Neural cell (in vitro differentiated cells): Measurements from ENCODE around the gene ZNF202. TPM values are rescaled to one million over a fixed set of nuclear protein-coding genes. Genes with fewer than 3 reads are reported as not detected.

Experiments
- H2AFZ ChIP-seq: fragments of 200-600, 300-800 bp; sonication (generic), shearing (Covaris generic); 2 replicates; pipeline ENCODE4 v1.6.0; 2014; ENCODE audit warnings: low read depth, mild to moderate bottlenecking, antibody characterized with exemption, low read length, moderate library complexity
- H3F3A ChIP-seq: fragments of 200-600 bp; shearing (Covaris generic); 2 replicates; pipeline ENCODE4 v1.6.1; 2016; ENCODE audit warnings: mild to moderate bottlenecking, moderate library complexity, mixed read lengths, antibody characterized with exemption, low read length; ENCODE audit not compliant: insufficient read depth, poor library complexity, severe bottlenecking
- H3K27ac ChIP-seq: fragments of 200-600, 300-800 bp; sonication (generic), shearing (Covaris generic); 2 replicates; pipeline ENCODE4 v1.5.1; 2014; ENCODE audit warnings: mild to moderate bottlenecking, low read length, moderate library complexity
- H3K27me3 ChIP-seq: fragments of 300-800, 200-600 bp; sonication (generic), shearing (Covaris generic); 2 replicates; pipeline ENCODE4 v1.6.0; 2014; ENCODE audit warnings: mild to moderate bottlenecking, low read depth, low read length, moderate library complexity; ENCODE audit not compliant: insufficient read depth
- H3K36me3 ChIP-seq: fragments of 300-800, 200-600 bp; sonication (generic), shearing (Covaris generic); 2 replicates; pipeline ENCODE4 v1.5.1; 2014; ENCODE audit warnings: mild to moderate bottlenecking, antibody characterized with exemption, low read length, moderate library complexity; ENCODE audit not compliant: insufficient read depth
- H3K4me2 ChIP-seq: fragments of 300-800, 200-600 bp; sonication (generic), shearing (Covaris generic); 2 replicates; pipeline ENCODE4 v1.6.0; 2014; ENCODE audit warnings: mild to moderate bottlenecking, low read length
- H3K4me3 ChIP-seq: fragments of 300-800, 200-600 bp; sonication (generic), shearing (Covaris generic); 2 replicates; pipeline ENCODE4 v1.5.1; 2014; ENCODE audit warnings: mild to moderate bottlenecking, low read length, moderate library complexity
- H3K79me2 ChIP-seq: fragments of 200-600 bp; shearing (Covaris generic); replicated peaks from 2 replicates; pipeline ENCODE4 v1.6.0; 2014; ENCODE audit warnings: mild to moderate bottlenecking, low read length, moderate library complexity; ENCODE audit not compliant: insufficient read depth
- H3K9ac ChIP-seq: fragments of 300-800, 200-600 bp; sonication (generic), shearing (Covaris generic); 2 replicates; pipeline ENCODE4 v1.6.1; 2016; ENCODE audit warnings: mild to moderate bottlenecking, low read length, mixed read lengths
- H3K9me2 ChIP-seq: fragments of 200-600 bp; shearing (Covaris generic); 2 replicates; pipeline ENCODE4 v1.6.1; 2016; ENCODE audit warnings: mild to moderate bottlenecking, low read length, mixed read lengths; ENCODE audit not compliant: insufficient read depth
- H3K9me3 ChIP-seq: fragments of 200-600, 300-800 bp; sonication (generic), shearing (Covaris generic); 2 replicates; pipeline ENCODE4 v1.6.1; 2016; ENCODE audit warnings: mild to moderate bottlenecking, mixed run types, low read length, moderate library complexity, mixed read lengths
- H4K20me1 ChIP-seq: fragments of 200-600 bp; shearing (Covaris generic); 2 replicates; pipeline ENCODE4 v1.6.1; 2016; ENCODE audit warnings: mild to moderate bottlenecking, mixed run types; ENCODE audit not compliant: insufficient read depth
- EP300 ChIP-seq: fragments of 450-650 bp; conservative IDR thresholded peaks from 2 replicates; pipeline ENCODE4 v1.6.1; 2014; ENCODE audit warnings: antibody characterized with exemption, mild to moderate bottlenecking, moderate library complexity; ENCODE audit not compliant: poor library complexity, severe bottlenecking
- EZH2 ChIP-seq: fragments of 200-600, 300-800 bp; shearing (Covaris generic), sonication (generic); IDR thresholded peaks from 2 replicates; pipeline ENCODE4 v1.6.1; 2014; ENCODE audit warnings: antibody characterized with exemption, low read length, borderline replicate concordance, mild to moderate bottlenecking; ENCODE audit not compliant: insufficient read depth, poor library complexity, severe bottlenecking
- MXI1 ChIP-seq: fragments of 450-650 bp; conservative IDR thresholded peaks from 2 replicates; pipeline ENCODE4 v1.6.1; 2014; ENCODE audit warnings: antibody characterized with exemption, mild to moderate bottlenecking; ENCODE audit not compliant: poor library complexity, severe bottlenecking
- POLR2AphosphoS5 ChIP-seq: IDR thresholded peaks from 2 replicates; pipeline ENCODE4 v1.6.1; 2012
- RAD21 ChIP-seq: fragments of 450-650 bp; conservative IDR thresholded peaks from 2 replicates; pipeline ENCODE4 v1.6.1; 2014; ENCODE audit warnings: antibody characterized with exemption, mild to moderate bottlenecking, moderate library complexity
- SMC3 ChIP-seq: fragments of 450-650 bp; conservative IDR thresholded peaks from 2 replicates; pipeline ENCODE4 v1.6.1; 2014; ENCODE audit warnings: antibody characterized with exemption, mild to moderate bottlenecking, moderate library complexity; ENCODE audit not compliant: poor library complexity
- TAF1 ChIP-seq: IDR thresholded peaks from 2 replicates; pipeline ENCODE4 v1.6.1; 2012; ENCODE audit warnings: low read depth
- polyA plus RNA-seq: library from polyadenylated mRNA; depleted of rRNA; stranded (reverse); fragments of >200 nt; gene quantifications from 2 replicates; pipeline ENCODE4 v1.2.3, GENCODE V29; 2014
- TF ChIP-seq, protein P1 (sequence below): fragments of 450-650 bp; IDR thresholded peaks from 2 replicates; pipeline ENCODE4 v1.5.1; 2014; ENCODE audit warnings: antibody characterized with exemption, mild to moderate bottlenecking, moderate library complexity; ENCODE audit not compliant: poor library complexity, severe bottlenecking
- TF ChIP-seq, protein P2 (sequence below): IDR thresholded peaks from 2 replicates; pipeline ENCODE4 v1.6.1; 2012; ENCODE audit warnings: borderline replicate concordance

ZNF202 gene
- polyA plus RNA-seq, 1 donor from 2014 or later = 30.4 TPM

DNA sequence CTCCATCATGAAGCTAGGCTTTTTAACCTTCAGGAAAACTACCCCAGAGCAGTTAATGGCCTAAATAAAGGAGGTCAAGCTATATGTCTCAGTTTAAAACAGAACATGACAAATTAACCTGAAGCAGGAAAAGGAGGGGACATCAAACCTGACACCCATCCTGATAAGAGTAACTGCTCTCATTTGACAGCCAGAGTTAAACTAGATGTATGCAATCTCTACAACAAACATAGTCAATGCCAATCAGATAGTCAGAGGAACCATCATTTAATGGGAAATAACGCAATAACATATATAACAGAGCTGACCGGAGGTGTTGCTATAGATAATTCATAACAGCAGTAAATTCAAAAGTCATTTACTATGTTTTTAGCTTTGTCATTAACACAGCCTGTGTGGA is 3.1 kb downstream of the ZNF202 start:
- peaks cover 21% of the 10 kb centered on the region for H3K79me2 ChIP-seq
- H3K9ac ChIP-seq = no peak overlapping the region
- no peaks in the 10 kb centered on the region for H4K20me1 ChIP-seq
- H3K4me2 ChIP-seq = no peak overlapping the region
- H3K27ac ChIP-seq = no peak overlapping the region
- H3K4me3 ChIP-seq = no peak overlapping the region
- H2AFZ ChIP-seq = no peak overlapping the region
- TF ChIP-seq, protein P1, sequence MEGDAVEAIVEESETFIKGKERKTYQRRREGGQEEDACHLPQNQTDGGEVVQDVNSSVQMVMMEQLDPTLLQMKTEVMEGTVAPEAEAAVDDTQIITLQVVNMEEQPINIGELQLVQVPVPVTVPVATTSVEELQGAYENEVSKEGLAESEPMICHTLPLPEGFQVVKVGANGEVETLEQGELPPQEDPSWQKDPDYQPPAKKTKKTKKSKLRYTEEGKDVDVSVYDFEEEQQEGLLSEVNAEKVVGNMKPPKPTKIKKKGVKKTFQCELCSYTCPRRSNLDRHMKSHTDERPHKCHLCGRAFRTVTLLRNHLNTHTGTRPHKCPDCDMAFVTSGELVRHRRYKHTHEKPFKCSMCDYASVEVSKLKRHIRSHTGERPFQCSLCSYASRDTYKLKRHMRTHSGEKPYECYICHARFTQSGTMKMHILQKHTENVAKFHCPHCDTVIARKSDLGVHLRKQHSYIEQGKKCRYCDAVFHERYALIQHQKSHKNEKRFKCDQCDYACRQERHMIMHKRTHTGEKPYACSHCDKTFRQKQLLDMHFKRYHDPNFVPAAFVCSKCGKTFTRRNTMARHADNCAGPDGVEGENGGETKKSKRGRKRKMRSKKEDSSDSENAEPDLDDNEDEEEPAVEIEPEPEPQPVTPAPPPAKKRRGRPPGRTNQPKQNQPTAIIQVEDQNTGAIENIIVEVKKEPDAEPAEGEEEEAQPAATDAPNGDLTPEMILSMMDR = no peak
- TF ChIP-seq EZH2 (no peak), POLR2AphosphoS5 (no peak), MXI1 (no peak), TAF1 (no peak), RAD21 (no peak), EP300 (no peak), SMC3 (no peak)
- TF ChIP-seq, protein P2, sequence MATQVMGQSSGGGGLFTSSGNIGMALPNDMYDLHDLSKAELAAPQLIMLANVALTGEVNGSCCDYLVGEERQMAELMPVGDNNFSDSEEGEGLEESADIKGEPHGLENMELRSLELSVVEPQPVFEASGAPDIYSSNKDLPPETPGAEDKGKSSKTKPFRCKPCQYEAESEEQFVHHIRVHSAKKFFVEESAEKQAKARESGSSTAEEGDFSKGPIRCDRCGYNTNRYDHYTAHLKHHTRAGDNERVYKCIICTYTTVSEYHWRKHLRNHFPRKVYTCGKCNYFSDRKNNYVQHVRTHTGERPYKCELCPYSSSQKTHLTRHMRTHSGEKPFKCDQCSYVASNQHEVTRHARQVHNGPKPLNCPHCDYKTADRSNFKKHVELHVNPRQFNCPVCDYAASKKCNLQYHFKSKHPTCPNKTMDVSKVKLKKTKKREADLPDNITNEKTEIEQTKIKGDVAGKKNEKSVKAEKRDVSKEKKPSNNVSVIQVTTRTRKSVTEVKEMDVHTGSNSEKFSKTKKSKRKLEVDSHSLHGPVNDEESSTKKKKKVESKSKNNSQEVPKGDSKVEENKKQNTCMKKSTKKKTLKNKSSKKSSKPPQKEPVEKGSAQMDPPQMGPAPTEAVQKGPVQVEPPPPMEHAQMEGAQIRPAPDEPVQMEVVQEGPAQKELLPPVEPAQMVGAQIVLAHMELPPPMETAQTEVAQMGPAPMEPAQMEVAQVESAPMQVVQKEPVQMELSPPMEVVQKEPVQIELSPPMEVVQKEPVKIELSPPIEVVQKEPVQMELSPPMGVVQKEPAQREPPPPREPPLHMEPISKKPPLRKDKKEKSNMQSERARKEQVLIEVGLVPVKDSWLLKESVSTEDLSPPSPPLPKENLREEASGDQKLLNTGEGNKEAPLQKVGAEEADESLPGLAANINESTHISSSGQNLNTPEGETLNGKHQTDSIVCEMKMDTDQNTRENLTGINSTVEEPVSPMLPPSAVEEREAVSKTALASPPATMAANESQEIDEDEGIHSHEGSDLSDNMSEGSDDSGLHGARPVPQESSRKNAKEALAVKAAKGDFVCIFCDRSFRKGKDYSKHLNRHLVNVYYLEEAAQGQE = no peak
- H3K9me2 ChIP-seq = no peaks in the 10 kb centered on the region
- H3K36me3 ChIP-seq = peaks cover 3% of the 10 kb centered on the region
- H3F3A ChIP-seq = no peaks in the 10 kb centered on the region
- H3K9me3 ChIP-seq = no peaks in the 10 kb centered on the region
- no peaks in the 10 kb centered on the region for H3K27me3 ChIP-seq

DNA sequence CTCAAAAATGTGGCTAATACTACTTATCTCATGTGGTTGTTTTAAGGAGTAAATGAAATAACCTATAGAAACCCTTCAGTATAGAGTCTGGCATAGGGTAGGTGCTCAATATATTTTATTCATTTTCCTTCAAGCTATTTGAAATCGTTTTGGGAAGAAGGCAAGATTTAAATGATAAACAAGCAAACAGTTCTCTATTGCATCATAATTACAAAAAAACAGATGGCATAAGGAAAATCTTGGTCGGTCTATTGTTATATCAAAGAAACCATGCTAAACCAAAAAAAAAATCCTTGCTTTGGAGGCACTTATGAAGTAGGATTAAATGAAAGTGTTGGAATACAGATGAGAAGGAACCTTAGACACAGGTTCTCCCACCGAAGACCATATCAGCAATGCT is 4.7 kb downstream of the ZNF202 start:
- Histone ChIP-seq H4K20me1 (no peaks in the 10 kb centered on the region), H3K79me2 (peaks cover 21% of the 10 kb centered on the region), H3K4me3 (no peak overlapping the region), H3K36me3 (peaks cover 3% of the 10 kb centered on the region), H3K27ac (no peak overlapping the region), H3K9me2 (no peaks in the 10 kb centered on the region), H3K9ac (no peak overlapping the region), H3K4me2 (no peak overlapping the region), H2AFZ (no peak overlapping the region), H3F3A (no peaks in the 10 kb centered on the region), H3K9me3 (no peaks in the 10 kb centered on the region), H3K27me3 (no peaks in the 10 kb centered on the region)
- TF ChIP-seq, protein P2 = no peak
- TF ChIP-seq SMC3 (no peak), POLR2AphosphoS5 (no peak), EZH2 (no peak), TAF1 (no peak), RAD21 (no peak), MXI1 (no peak), EP300 (no peak)
- TF ChIP-seq, protein P1 = no peak
